ENCODE data around the gene CD27.
"Not testable (repeated sequence)": the region's sequence is repeated elsewhere in the genome, so short reads cannot be mapped to it uniquely, and the experiment has no call there.

The CD27 gene

DNA sequence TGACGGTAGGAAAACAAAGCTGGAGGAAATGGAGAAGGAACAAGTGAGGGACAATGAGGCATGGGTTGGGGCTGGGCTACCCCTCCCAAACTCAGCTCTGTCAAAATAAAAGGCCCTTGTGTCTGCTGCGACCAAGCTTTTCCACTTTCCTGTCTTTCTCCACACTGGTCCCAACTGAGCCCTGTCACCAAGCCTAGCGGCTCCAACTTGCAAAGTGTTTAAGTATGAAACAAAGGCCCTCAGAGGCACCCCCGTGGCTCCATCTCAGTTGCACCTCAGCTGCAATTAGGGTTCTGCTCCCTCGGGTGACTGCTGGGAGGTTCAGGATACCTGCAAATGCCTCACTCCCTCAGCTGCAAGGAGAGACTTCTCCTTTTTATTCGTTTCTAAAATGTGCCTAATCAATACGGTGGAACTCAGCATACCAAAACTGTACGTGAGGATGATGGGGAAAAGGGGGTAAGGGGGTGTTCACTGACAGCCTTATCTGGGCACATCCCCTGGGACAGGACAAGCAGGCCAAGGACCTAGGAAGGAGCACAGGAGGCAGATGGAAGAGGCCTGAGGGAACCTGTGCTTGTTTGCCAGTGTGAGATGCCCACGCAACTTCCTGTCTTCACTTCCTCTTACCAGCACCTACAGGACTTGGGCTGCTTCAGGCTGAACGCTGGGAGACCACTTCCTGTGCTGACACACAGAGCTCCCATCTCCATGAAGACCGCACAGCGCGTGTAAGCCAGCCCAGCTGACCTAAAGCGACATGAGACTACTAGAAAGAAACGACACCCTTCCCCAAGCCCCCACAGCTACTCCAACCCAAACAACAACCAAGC, 16.9 kb downstream of the CD27 start:
- peak; percentile 76 for DNase-seq

DNA sequence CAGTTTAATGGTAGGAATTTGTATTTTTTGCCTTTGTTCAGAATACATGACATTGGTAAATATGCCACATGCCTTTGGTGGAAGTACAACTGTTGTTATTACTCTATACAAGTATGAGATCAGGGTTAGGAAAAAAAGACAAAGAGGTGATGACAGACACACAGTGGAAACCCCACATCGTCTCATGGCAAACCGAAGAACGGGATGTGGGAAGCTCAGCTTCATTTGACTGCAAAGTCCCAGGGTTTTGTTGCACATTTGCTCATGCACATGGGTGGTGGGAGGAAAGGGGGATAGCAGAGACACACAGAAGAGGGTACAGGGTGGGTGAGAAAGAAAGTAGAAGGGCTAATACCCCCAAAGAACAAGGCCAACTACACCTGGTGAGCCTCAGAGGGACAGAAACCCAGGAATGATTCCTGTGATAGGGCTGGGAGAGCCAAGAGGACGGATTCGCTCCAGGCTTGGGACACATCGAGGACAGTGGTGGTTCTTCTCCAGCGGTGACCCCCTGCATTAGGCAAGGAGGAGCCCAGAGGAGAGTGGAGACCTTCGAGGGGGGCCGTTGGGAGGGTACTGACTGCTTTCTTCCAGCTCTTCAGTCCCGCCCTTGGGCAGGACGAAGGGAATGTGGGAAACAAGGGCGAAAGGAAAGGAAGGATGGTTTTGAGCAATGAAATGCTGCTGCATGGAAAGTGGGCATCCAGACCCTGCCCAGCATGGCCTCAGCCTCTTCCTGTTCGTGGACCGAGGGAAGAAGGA, 17.7 kb downstream of the CD27 start:
- DNase-seq = peak; percentile 29

DNA sequence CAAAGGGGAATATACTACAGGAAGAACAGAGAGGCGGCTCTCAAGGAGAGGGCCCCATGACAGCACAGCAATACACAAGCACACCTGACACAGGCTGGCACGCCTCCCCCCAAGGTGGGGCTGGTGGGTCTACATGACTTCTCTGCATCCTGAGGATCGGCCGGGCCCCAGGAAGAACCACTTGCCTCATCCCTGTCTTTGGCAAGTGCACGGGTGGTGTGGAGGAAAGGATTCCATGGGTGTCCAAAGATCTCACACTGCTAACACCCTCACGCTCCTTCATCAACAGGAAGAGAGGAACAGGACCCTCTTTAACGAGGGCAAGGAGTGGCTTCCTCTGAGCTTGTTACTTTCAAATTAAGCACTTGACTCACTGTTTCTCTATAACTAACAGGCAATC, 18.5 kb downstream of the CD27 start:
- no peak for DNase-seq

DNA sequence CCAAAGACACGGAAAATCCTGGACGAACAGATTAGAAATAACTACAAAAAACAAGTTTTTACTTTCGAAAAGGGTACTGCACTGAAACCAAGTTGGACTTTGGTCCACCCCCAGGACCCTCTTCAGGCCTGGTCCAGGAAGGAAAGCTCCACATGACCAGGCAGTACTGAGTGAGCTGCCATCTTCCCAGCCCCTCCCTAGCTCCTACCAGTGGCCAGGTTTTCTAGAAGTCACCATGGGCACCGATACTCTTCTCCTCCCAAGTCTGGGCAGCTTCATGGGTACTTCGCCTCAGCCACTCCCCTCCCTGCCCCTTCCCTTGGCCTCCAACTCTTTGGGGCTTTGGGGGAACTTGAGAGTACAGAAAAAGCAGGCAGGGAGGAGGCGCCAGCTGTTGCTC, 19.1 kb downstream of the CD27 start:
- no peak for DNase-seq

DNA sequence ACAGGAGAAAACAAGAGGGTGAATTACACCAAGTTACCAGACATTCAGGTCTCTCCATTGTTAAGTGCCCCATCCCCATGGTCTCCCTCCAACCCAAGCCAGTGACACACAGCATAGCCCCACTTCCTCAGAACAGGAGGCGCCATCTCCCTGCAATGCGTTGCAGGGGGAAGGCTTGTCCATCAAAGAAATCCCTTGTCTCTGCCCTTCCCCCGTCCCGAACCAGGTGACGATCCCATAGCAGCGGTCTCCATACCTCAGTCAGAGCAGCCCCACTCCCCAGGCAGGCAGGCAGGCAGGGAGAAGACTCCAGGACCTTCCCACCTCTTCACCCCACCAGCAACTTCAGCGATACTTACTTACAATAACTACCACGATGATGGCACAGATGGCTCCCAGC, 19.8 kb downstream of the CD27 start:
- DNase-seq = no peak

DNA sequence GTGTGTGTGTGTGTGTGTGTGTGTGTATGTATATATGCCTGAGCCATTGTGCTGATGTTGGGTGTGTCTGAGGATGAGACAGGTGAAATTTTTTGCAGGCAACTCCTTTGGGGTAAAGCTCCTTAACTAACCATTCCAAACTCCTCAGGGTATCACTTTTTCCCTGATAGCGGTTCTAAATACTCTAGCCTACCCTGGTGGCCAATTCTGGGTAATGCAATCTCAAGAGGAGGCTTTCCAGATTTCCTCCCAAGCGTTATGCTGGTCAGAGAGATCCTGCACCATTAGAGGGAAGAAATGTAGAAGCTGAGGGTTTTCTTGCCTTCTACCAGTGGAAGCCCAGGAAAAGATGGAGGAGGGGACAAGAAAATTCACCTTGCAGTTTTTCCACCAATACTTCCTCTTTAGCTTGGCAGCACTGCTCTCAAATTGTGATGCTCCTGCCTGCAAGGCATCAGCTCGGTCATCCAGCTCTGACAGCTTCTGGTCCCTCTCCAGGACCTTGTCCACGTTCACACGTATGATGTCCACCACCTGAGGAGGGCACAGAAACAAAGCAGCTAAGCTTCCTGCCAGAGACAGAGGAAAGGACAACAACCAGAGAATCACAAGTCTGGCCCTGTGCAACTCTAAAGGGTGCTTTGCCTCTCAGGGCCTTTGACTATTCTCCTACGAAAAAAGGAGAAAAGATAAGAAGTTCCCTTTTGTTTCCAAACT, 20.9 kb downstream of the CD27 start:
- DNase-seq = no peak

DNA sequence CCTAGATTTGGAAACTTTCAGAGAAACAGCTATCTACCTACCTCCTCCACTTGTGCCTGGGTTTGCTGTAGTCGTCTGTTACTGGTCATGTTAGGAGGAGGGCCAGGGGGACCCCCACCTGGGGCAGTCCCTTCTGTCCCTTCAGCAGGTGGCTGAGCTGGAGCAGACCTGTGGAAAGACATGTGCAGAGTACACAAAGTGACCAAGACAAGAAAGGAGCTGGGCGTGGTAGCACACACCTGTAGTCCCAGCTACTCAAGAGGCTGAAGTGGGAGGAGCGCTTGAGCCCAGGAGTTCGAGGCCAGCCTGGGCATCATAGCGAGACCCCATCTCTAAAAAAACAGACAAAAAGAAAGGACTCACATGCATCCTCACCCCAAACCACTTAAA, 21.4 kb downstream of the CD27 start:
- DNase-seq = no peak

DNA sequence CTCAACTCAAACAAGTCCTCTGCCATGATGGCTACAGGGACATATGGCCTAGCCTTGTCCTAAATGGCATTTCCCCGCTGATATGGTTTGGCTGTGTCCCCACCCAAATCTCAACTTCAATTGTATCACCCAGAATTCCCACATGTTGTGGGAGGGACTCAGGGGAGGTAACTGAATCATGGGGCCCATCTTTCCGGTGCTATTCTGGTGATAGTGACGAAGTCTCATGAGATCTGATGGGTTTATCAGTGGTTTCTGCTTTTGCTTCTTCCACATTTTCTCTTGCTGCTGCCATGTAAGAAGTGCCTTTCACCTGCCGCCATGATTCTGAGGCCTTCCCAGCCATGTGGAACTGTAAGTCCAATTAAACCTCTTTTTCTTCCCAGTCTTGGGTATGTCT, 22.0 kb downstream of the CD27 start:
- not testable (repeated sequence) for DNase-seq

DNA sequence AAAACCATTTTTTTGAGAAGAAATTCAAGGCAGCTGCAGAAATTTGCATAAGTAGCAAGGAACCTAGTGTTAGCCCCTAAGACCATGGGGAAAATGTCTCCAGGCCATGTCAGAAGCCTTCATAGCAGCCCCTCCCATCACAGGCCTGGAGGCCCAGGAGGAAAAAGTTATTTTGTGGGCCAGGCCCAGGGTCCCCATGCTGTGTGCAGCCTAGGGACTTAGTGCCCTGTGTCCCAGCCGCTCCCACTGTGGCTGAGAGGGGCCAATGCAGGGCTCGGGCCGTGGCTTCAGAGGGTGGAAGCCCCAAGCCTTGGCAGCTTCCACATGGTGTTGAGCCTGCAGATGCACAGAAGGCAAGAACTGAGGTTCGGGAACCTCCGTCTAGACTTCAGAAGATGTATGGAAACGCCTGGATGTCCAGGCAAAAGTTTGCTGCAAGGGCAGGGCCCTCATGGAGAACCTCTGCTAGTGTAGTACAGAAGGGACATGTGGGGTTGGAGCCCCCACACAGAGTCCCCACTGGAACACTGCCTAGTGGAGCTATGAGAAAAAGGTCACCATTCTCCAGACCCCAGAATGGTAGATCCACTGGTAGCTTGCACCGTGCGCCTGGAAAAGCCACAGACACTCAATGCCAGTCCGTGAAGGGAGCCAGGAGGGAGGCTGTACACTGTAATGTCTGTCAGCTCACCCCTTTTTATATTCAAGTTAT, 23.0 kb downstream of the CD27 start:
- DNase-seq = not testable (repeated sequence)

DNA sequence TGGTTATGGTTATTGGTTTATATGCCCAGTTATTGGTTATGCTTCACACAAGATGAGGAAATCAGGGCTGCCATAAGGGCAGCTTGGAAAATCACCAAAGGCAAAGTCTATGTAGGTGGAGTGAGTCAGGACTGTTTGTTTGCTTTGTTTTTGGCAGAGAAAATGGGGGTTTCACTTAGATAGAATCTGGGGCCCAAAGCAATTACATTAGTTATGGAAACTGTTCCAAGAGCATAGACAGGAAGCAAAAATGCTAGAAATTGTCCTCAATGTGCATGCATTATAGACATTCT, 23.5 kb downstream of the CD27 start:
- no peak for DNase-seq

DNA sequence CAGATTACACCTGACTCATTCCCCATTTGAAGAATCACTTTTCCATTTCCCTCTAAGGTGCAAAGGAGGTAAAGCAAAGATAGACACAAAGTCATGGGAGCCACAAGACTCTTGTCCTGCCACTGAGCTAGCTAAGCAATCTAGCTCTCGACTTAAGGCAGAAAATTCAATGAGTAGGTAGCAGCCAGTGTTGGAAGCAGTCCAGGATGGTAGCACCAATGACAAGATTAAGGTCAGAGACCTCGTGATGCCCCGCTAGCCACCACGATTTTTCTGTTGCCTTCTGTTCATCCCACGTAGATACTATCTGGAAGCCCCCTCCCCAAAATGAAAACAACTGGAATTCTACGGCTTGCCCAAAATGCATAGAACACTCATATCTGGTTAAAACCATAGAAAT, 24.3 kb downstream of the CD27 start:
- DNase-seq = no peak

DNA sequence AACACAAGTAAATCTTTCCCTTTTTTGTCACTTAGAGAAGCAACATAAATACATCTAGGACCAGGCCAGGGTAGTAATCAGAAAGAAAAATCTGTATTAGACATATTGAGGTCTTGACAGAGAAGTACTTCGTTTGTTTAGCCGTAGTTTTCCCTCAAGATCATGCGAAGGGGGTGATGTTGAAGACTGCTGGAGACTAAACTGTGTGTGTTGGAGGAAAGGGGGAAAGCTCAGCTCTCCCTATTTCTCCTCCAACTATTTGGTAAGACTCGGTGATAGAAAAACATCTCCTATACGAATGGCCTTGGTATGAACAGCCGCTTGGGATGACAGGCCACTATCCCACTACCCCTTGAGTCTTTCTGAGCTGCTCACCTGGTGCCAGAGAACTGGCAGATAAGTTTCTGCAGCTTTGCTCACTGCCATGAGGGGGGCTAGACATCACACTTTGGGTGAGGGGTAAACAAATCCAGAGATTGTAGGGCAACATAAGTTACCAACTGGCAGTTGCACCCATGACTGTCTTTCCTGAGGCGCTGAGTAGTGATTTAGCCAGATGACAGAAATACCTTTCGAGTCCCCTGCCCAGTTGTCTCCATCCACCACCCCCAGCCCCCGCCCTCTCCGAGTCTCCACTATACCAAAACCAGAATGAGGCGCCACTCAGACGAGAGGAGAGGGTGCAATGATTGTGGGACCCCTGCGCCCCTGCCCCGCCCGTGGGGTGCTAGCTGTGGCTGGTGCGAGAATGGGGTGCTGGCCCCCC, 25.0 kb downstream of the CD27 start:
- DNase-seq = no peak

DNA sequence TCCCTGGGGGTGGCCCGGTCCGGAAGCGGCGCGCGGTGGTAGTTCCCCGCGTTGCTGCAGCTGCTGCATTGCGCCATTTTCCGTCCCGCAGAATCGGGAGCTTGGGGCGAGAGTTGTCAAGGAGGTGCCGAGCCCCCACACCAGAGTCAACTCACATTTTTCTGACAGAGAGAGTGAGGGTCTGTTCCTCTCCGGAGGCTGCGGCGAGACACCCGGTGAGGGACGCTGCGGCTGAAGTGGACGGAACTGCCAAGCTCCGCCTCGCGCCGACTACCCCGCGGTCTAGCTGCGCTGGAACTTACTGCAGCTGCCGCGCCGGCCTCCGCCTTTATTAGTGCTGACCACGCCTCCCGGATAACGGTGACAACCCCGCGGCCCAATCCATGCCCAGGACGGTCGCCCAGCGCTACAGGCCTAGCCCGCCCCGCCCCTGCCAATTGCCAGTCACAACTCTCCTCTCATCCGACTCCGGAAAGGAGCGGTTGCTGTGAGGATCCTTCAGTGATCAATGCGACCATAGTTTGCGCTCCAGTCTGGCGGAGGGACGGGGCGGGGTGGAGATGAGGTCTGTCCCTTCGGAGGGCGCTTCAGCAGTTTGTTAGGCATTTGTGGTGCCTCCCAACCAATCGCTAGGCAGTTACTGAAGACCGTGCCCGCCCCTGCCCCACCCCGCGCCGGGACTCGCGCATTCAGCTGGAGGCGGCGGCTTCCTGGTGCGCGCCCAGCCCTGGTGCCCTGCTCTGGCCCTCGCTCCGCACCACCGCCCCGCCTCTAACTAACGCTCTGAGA, 25.8 kb downstream of the CD27 start, which contains the start of gene VAMP1:
Gene VAMP1 (minus strand): TSS at position 303 of the 789 bp plus-strand sequence. CDS start 146 bp downstream, at position 157.
- DNase-seq = peak; percentile 98

DNA sequence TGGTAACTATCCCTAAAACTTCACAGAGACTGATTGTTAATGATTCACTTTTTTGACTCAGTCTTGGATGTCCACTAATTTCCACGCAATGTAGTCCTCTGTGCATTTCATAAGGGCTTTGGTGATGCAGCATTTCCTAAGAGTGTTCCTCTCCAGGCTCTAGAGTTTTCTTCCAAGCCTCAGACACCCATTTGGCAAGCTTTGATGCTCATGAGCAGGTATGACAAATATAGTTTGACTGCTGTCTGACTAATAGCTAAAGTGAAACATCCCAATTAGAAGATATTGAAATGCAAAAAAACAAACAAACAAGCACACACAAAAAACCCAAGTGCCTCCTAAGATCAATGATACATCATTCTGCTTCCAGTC, 27.2 kb downstream of the CD27 start:
- no peak for DNase-seq

DNA sequence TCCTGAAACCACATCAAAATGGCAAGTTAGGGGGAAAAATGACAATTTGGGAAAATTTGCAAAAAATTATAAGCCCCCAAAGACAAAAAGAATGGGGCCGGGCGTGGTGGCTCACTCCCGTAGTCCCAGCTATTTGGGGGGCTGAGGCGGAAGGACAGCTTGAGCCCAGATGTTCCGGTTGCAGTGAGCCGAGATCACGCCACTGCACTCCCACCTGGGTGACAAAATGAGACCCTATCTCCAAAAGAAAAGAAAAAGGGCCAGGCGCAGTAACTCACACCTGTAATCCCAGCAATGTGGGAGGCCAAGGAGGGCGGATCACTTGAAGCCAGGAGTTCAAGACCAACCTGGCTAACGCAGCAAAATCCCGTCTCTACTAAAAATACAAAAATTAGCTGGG, 27.7 kb downstream of the CD27 start:
- no peak for DNase-seq

DNA sequence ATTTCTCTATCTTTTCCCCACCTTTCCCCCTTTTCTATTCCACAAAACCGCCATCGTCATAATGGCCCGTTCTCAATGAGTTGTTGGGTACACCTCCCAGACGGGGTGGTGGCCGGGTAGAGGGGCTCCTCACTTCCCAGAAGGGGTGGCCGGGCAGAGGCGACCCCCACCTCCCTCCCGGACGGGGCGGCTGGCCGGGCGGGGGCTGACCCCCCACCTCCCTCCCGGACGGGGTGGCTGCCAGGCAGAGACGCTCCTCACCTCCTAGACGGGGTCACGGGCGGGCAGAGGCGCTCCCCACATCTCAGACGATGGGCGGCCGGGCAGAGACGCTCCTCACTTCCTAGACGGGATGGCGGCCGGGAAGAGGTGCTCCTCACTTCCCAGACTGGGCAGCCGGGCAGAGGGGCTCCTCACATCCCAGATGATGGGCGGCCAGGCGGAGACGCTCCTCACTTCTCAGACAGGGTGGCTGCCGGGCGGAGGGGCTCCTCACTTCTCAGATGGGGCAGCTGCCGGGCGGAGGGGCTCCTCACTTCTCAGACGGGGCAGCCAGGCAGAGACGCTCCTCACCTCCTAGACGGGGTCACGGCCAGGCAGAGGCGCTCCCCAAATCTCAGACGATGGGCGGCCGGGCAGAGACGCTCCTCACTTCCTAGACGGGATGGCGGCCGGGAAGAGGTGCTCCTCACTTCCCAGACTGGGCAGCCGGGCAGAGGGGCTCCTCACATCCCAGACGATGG, 30.6 kb downstream of the CD27 start:
- not testable (repeated sequence) for DNase-seq

DNA sequence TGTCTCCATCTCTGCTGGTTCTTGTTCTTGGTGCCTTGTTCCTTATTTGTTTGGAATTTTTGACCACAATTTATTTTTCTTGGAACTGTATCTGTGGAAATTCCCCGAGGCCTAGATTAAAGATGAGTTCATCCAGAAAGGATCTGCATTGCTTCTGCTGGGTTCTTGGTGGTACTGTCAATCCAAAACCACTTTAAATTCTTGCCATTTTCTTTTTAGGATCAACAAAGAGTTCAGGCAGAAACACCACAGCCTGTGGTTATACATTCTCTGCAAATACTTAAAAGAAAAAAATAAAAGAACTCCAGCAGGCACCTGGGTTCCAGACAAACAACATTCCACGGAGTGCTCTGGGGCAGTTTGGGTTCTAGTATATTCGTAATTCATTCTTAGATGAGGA, 31.7 kb downstream of the CD27 start:
- no peak for DNase-seq

DNA sequence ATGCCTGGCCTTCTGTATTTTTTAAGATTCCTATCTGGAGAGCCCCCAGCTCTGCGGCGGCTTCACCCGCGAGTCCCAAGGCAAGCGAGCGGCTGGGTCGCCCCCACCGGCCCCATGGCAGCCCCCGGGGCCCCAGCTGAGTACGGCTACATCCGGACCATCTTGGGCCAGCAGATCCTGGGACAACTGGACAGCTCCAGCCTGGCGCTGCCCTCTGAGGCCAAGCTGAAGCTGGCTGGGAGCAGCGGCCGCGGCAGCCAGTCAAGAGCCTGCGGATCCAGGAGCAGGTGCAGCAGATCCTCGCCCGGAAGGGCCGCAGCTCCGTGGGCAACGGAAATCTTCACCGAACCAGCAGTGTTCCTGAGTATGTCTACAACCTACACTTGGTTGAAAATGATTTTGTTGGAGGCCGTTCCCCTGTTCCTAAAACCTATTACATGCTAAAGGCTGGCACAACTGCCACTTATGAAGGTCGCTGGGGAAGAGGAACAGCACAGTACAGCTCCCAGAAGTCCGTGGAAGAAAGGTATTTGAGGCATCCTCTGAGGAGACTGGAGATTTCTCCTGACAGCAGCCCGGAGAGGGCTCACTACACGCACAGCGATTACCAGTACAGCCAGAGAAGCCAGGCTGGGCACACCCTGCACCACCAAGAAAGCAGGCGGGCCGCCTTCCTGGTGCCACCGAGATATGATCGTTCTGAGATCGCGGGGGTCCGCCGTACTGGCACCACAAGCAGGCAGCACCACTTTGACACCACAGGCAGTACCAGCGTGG, 33.0 kb downstream of the CD27 start:
- DNase-seq = not testable (repeated sequence)

DNA sequence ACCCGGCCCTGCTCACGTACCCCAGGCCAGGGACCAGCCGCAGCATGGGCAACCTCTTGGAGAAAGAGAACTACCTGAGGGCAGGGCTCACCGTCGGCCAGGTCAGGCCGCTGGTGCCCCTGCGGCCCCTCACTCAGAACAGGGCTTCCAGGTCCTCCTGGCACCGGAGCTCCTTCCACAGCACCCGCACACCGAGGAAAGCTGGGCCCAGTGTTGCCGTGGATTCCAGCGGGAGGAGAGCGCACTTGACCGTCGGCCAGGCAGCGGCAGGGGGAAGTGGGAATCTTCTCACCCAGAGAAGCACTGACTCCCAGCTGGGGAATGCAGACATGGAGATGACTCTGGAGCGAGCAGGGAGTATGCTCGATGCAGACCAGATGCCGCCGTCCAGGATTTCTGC, 33.7 kb downstream of the CD27 start:
- DNase-seq = no peak

DNA sequence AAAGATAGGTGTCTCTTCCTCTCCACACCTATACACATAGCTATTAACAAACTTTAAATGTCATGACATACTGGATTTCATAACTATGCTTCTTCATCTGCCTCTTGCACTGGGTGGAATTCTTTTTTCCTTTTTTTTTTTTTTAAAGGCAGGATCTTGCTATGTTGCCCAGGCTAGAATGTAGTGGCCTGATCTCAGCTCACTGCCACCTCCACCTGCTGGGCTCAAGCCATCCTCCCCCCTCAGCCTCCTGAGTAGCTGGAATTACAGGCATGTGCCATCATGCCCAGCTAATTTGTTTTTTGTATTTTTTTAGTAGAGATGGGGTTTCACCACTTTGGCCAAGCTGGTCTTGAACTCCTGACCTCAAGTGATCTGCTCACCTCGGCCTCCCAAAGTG, 43.5 kb downstream of the CD27 start:
- no peak for DNase-seq

Measured in stimulated activated naive CD4-positive, alpha-beta T cell treated with Interleukin-2 at 50 U/mL for 16 hours (primary cell).